PC-3 (cell line): Measurements from ENCODE around the gene TRAF3. TPM values are rescaled to one million over a fixed set of nuclear protein-coding genes. Genes with fewer than 3 reads are reported as not detected.

ENCODE experiments used
- ATAC-seq: fragments of 200-7000 bp; cut with Tn5 transposase; 2 replicates; pipeline ENCODE4 v1.9.1; 2020; ENCODE audit warnings: mild to moderate bottlenecking, moderate library complexity
- BruUV-seq: library from RNA; stranded (reverse); fragments of 400-500 nt; replicated peaks from 2 replicates; lab custom pipeline; 2021; lab: Mats Ljungman, UMichigan
- CTCF ChIA-PET: fragments of 300-600 bp; sonication (Branson Sonifier 250); formaldehyde crosslinking; loops from one replicate; lab custom pipeline; 2022; ENCODE audit warnings: antibody characterized with exemption; lab: Charles Lee
- POLR2A ChIA-PET: fragments of 300-600 bp; sonication (Branson Sonifier 250); formaldehyde crosslinking; loops from one replicate; lab custom pipeline; 2022; ENCODE audit warnings: antibody characterized with exemption; ENCODE audit not compliant: unreplicated experiment; lab: Charles Lee
- DNase-seq: peaks from one replicate; pipeline ENCODE4 v3.0.0-alpha.2; 2015
- H2AFZ ChIP-seq: fragments of 300-600 bp; sonication (generic); 2 replicates; pipeline ENCODE4 v1.6.0; 2016; ENCODE audit warnings: antibody characterized with exemption, low read length
- H3F3A ChIP-seq: fragments of 300-600 bp; sonication (generic); one replicate; pipeline ENCODE4 v1.6.0; 2017; ENCODE audit warnings: antibody characterized with exemption, low read length, control low read depth, mild to moderate bottlenecking; ENCODE audit not compliant: unreplicated experiment
- H3K27ac ChIP-seq: fragments of 300-600 bp; sonication (generic); 2 replicates; pipeline ENCODE4 v1.5.1; 2016; ENCODE audit warnings: mild to moderate bottlenecking, low read length
- H3K27me3 ChIP-seq: fragments of 300-600 bp; sonication (generic); 2 replicates; pipeline ENCODE4 v1.6.1; 2016; ENCODE audit warnings: low read length, mixed read lengths
- H3K36me3 ChIP-seq: fragments of 300-600 bp; sonication (generic); 2 replicates; pipeline ENCODE4 v1.6.1; 2016; ENCODE audit warnings: low read depth, mixed run types, low read length, mixed read lengths
- H3K4me1 ChIP-seq: fragments of 300-600 bp; sonication (generic); 2 replicates; pipeline ENCODE4 v1.5.1; 2016; ENCODE audit warnings: low read length; ENCODE audit not compliant: insufficient read depth
- H3K4me2 ChIP-seq: fragments of 300-600 bp; sonication (generic); 2 replicates; pipeline ENCODE4 v1.6.0; 2016; ENCODE audit warnings: low read length
- H3K4me3 ChIP-seq: fragments of 300-600 bp; sonication (generic); 2 replicates; pipeline ENCODE4 v1.5.1; 2016; ENCODE audit warnings: mild to moderate bottlenecking, low read length, mixed read lengths
- H3K79me2 ChIP-seq: fragments of 300-600 bp; sonication (generic); 2 replicates; pipeline ENCODE4 v1.6.1; 2017; ENCODE audit warnings: low read length, mixed read lengths
- H3K9ac ChIP-seq: fragments of 300-600 bp; sonication (generic); 2 replicates; pipeline ENCODE4 v1.6.0; 2016; ENCODE audit warnings: mild to moderate bottlenecking, low read length
- H3K9me2 ChIP-seq: fragments of 300-600 bp; sonication (generic); replicated peaks from 2 replicates; pipeline ENCODE4 v1.6.1; 2016; ENCODE audit warnings: mixed run types, low read length, mixed read lengths
- H3K9me3 ChIP-seq: fragments of 300-600 bp; sonication (generic); 2 replicates; pipeline ENCODE4 v1.6.1; 2016; ENCODE audit warnings: low read length, mixed read lengths
- H4K20me1 ChIP-seq: fragments of 300-600 bp; sonication (generic); 2 replicates; pipeline ENCODE4 v1.6.1; 2016; ENCODE audit warnings: low read length, mixed read lengths
- CTCF ChIP-seq: fragments of 300-600 bp; sonication (generic); conservative IDR thresholded peaks from 2 replicates; pipeline ENCODE4 v1.5.1; 2017; ENCODE audit warnings: antibody characterized with exemption, low read depth, mild to moderate bottlenecking, low read length
- EZH2 ChIP-seq: fragments of 300-600 bp; sonication (generic); IDR thresholded peaks from one replicate; pipeline ENCODE4 v1.6.1; 2017; ENCODE audit warnings: antibody characterized with exemption, mild to moderate bottlenecking, low read length; ENCODE audit not compliant: unreplicated experiment
- EZH2phosphoT487 ChIP-seq: fragments of 300-600 bp; sonication (generic); IDR thresholded peaks from 2 replicates; pipeline ENCODE4 v1.6.1; 2018; ENCODE audit warnings: mild to moderate bottlenecking, antibody characterized with exemption, low read length, borderline replicate concordance
- intact Hi-C: fragments of 100-400 bp; cut with micrococcal nuclease; formaldehyde crosslinking; loops from 2 replicates; pipeline ENCODE4 v1.9.0; 2023
- total RNA-seq: library from RNA; depleted of rRNA; stranded (reverse); fragments of >200 nt; gene quantifications from 2 replicates; pipeline ENCODE4 v1.2.3, GENCODE V29; 2014

TRAF3 gene
- total RNA-seq, 1 experiment from 2014 or later: 19.4 TPM

GRCh38 chr14:102932484-102933248, 155.4 kb downstream of the TRAF3 start:
- Histone ChIP-seq H3K9me3 (no peaks in the 10 kb centered on the region), H2AFZ (no peak overlapping the region), H3K79me2 (no peaks in the 10 kb centered on the region), H3K27me3 (peaks cover 5% of the 10 kb centered on the region), H3K9me2 (no peaks in the 10 kb centered on the region), H3K27ac (no peak overlapping the region), H3K4me1 (peaks cover 8% of the 10 kb centered on the region; the same call in 1 of the 2 replicates), H3F3A (no peaks in the 10 kb centered on the region), H3K9ac (no peak overlapping the region), H3K4me3 (no peak overlapping the region), H3K4me2 (no peak overlapping the region), H3K36me3 (no peaks in the 10 kb centered on the region; the same call in 1 of the 2 replicates), H4K20me1 (no peaks in the 10 kb centered on the region)
- POLR2A ChIA-PET: no interaction called here
- CTCF ChIA-PET: no interaction called here
- DNase-seq (no peak), ATAC-seq (no peak)
- BruUV-seq: no TSS peak
- intact Hi-C loops: no loop called here
- TF ChIP-seq EZH2 (no peak), EZH2phosphoT487 (no peak), CTCF (no peak)

GRCh38 chr14:102933618-102934231, 156.5 kb downstream of the TRAF3 start:
- H4K20me1 ChIP-seq: no peaks in the 10 kb centered on the region
- H3F3A ChIP-seq: no peaks in the 10 kb centered on the region
- ATAC-seq (no peak), DNase-seq (no peak)
- no peak overlapping the region for H3K9ac ChIP-seq
- no peaks in the 10 kb centered on the region for H3K79me2 ChIP-seq
- peaks cover 8% of the 10 kb centered on the region; the same call in 1 of the 2 replicates for H3K4me1 ChIP-seq
- H3K9me3 ChIP-seq: no peaks in the 10 kb centered on the region
- TF ChIP-seq CTCF: no peak
- no peak for TF ChIP-seq EZH2phosphoT487
- no peak for TF ChIP-seq EZH2
- ChIA-PET CTCF (no interaction called here), POLR2A (no interaction called here)
- H3K36me3 ChIP-seq: no peaks in the 10 kb centered on the region; the same call in 1 of the 2 replicates
- no peak overlapping the region for H3K4me2 ChIP-seq
- H3K4me3 ChIP-seq: no peak overlapping the region
- H3K27me3 ChIP-seq: peaks cover 5% of the 10 kb centered on the region
- intact Hi-C loops: no loop called here
- no TSS peak for BruUV-seq
- no peak overlapping the region for H3K27ac ChIP-seq
- no peak overlapping the region for H2AFZ ChIP-seq
- H3K9me2 ChIP-seq: no peaks in the 10 kb centered on the region

- Histone ChIP-seq H2AFZ (no peak overlapping the region), H3K4me2 (no peak overlapping the region), H3K9ac (no peak overlapping the region), H3F3A (no peaks in the 10 kb centered on the region), H3K36me3 (peaks cover 6% of the 10 kb centered on the region; the same call in 1 of the 2 replicates), H4K20me1 (no peaks in the 10 kb centered on the region), H3K27me3 (no peaks in the 10 kb centered on the region), H3K4me3 (no peak overlapping the region), H3K79me2 (no peaks in the 10 kb centered on the region), H3K9me2 (no peaks in the 10 kb centered on the region), H3K27ac (no peak overlapping the region), H3K9me3 (no peaks in the 10 kb centered on the region), H3K4me1 (peaks cover 8% of the 10 kb centered on the region; the same call in 1 of the 2 replicates)
- CTCF ChIA-PET: no interaction called here
- intact Hi-C loops: no loop called here
- BruUV-seq: no TSS peak
- DNase-seq (no peak), ATAC-seq (no peak)
- POLR2A ChIA-PET: no interaction called here
- TF ChIP-seq EZH2phosphoT487: no peak
- TF ChIP-seq EZH2: no peak
- no peak for TF ChIP-seq CTCF
Observed at GRCh38 chr14:102935756-102936155, 158.5 kb downstream of the TRAF3 start.
